ENCODE results near the gene MEGF11. TPM values are rescaled to one million over a fixed set of nuclear protein-coding genes. Genes with fewer than 3 reads are reported as not detected.

Gene MEGF11
- total and polyA plus RNA-seq, 2 donors (not counting 1 experiment from before 2014, with no cell fraction given): under 0.01 TPM; not detected in 1

GRCh38 chr15:65918357-65918920 lies 335.1 kb downstream of the MEGF11 start:
- Histone ChIP-seq H4K20me1 (ENCODE audit: control insufficient read depth, extremely low read depth, insufficient read depth, low read length) (no peaks in the 10 kb centered on the region), H3K36me3 (ENCODE audit: control insufficient read depth, insufficient read depth, low read length) (no peaks in the 10 kb centered on the region), H3K79me2 (ENCODE audit: control insufficient read depth, insufficient read depth, low read length) (no peaks in the 10 kb centered on the region), H3K4me2 (ENCODE audit: extremely low read depth, insufficient read depth, low read length) (no peak overlapping the region), H3K27me3 (ENCODE audit: control insufficient read depth, insufficient read depth, low read length) (no peaks in the 10 kb centered on the region), H3K4me1 (ENCODE audit: control insufficient read depth, extremely low read depth, insufficient read depth, low read length) (peaks cover 6% of the 10 kb centered on the region), H3K4me3 (replicated peaks in 1 of 4; ENCODE audit: control extremely low read depth in 1 of 4, insufficient read depth in 1 of 4, low read depth in 3 of 4, low read length in 4 of 4) (no peak overlapping the region), H3K9ac (ENCODE audit: insufficient read depth, low read length) (no peak overlapping the region), H3K9me3 (ENCODE audit: control insufficient read depth, insufficient read depth, low read depth, low read length) (no peaks in the 10 kb centered on the region), H2AFZ (ENCODE audit: low read length) (no peak overlapping the region), H3K27ac (ENCODE audit: insufficient read depth, low read length) (no peak overlapping the region)
- no peak for DNase-seq (ENCODE audit: low read depth in 2 of 2)
- TF ChIP-seq CTCF (conservative IDR thresholded peaks at IDR 0.05 in 1 of 2, IDR thresholded peaks at IDR 0.05 in 1 of 2; ENCODE audit: low read depth in 1 of 2, low read length in 2 of 2) (no peak), EZH2 (IDR thresholded peaks at IDR 0.05; ENCODE audit: low read length, missing control alignments) (no peak)

GRCh38 chr15:65917936-65918335 lies 335.6 kb downstream of the MEGF11 start:
- no peak overlapping the region for H3K9ac ChIP-seq (ENCODE audit: insufficient read depth, low read length)
- no peaks in the 10 kb centered on the region for H3K27me3 ChIP-seq (ENCODE audit: control insufficient read depth, insufficient read depth, low read length)
- H3K36me3 ChIP-seq (ENCODE audit: control insufficient read depth, insufficient read depth, low read length): no peaks in the 10 kb centered on the region
- no peak overlapping the region for H3K4me3 ChIP-seq (replicated peaks in 1 of 4; ENCODE audit: control extremely low read depth in 1 of 4, insufficient read depth in 1 of 4, low read depth in 3 of 4, low read length in 4 of 4)
- TF ChIP-seq EZH2 (IDR thresholded peaks at IDR 0.05; ENCODE audit: low read length, missing control alignments) (no peak), CTCF (conservative IDR thresholded peaks at IDR 0.05 in 1 of 2, IDR thresholded peaks at IDR 0.05 in 1 of 2; ENCODE audit: low read depth in 1 of 2, low read length in 2 of 2) (no peak)
- no peak for DNase-seq (ENCODE audit: low read depth in 2 of 2)
- no peak overlapping the region for H3K4me2 ChIP-seq (ENCODE audit: extremely low read depth, insufficient read depth, low read length)
- no peaks in the 10 kb centered on the region for H4K20me1 ChIP-seq (ENCODE audit: control insufficient read depth, extremely low read depth, insufficient read depth, low read length)
- H2AFZ ChIP-seq (ENCODE audit: low read length): no peak overlapping the region
- H3K4me1 ChIP-seq (ENCODE audit: control insufficient read depth, extremely low read depth, insufficient read depth, low read length): peaks cover 6% of the 10 kb centered on the region
- no peaks in the 10 kb centered on the region for H3K9me3 ChIP-seq (ENCODE audit: control insufficient read depth, insufficient read depth, low read depth, low read length)
- no peaks in the 10 kb centered on the region for H3K79me2 ChIP-seq (ENCODE audit: control insufficient read depth, insufficient read depth, low read length)
- H3K27ac ChIP-seq (ENCODE audit: insufficient read depth, low read length): no peak overlapping the region

- peaks cover 6% of the 10 kb centered on the region for H3K4me1 ChIP-seq (ENCODE audit: control insufficient read depth, extremely low read depth, insufficient read depth, low read length)
- H3K4me2 ChIP-seq (ENCODE audit: extremely low read depth, insufficient read depth, low read length): no peak overlapping the region
- no peaks in the 10 kb centered on the region for H3K27me3 ChIP-seq (ENCODE audit: control insufficient read depth, insufficient read depth, low read length)
- no peak overlapping the region for H3K9ac ChIP-seq (ENCODE audit: insufficient read depth, low read length)
- H3K36me3 ChIP-seq (ENCODE audit: control insufficient read depth, insufficient read depth, low read length): no peaks in the 10 kb centered on the region
- no peak for DNase-seq (ENCODE audit: low read depth in 2 of 2)
- H3K27ac ChIP-seq (ENCODE audit: insufficient read depth, low read length): no peak overlapping the region
- H3K79me2 ChIP-seq (ENCODE audit: control insufficient read depth, insufficient read depth, low read length): no peaks in the 10 kb centered on the region
- H3K9me3 ChIP-seq (ENCODE audit: control insufficient read depth, insufficient read depth, low read depth, low read length): no peaks in the 10 kb centered on the region
- H4K20me1 ChIP-seq (ENCODE audit: control insufficient read depth, extremely low read depth, insufficient read depth, low read length): no peaks in the 10 kb centered on the region
- H2AFZ ChIP-seq (ENCODE audit: low read length): no peak overlapping the region
- H3K4me3 ChIP-seq (replicated peaks in 1 of 4; ENCODE audit: control extremely low read depth in 1 of 4, insufficient read depth in 1 of 4, low read depth in 3 of 4, low read length in 4 of 4): no peak overlapping the region
- TF ChIP-seq EZH2 (IDR thresholded peaks at IDR 0.05; ENCODE audit: low read length, missing control alignments) (no peak), CTCF (conservative IDR thresholded peaks at IDR 0.05 in 1 of 2, IDR thresholded peaks at IDR 0.05 in 1 of 2; ENCODE audit: low read depth in 1 of 2, low read length in 2 of 2) (no peak)
Observed at GRCh38 chr15:65917407-65917756, 336.2 kb downstream of the MEGF11 start.
